GM18502 (cell line): ENCODE measurements around the gene SYNCRIP.
A peak's percentile ranks its signal among the peaks of the same experiment; 100 is the strongest.
"Not testable (repeated sequence)": the region's sequence is repeated elsewhere in the genome, so short reads cannot be mapped to it uniquely, and the experiment has no call there.

Experiments
- ATAC-seq: cut with Tn5 transposase; IDR thresholded peaks from one replicate; pipeline ENCODE4 v1.9.1; 2021; ENCODE audit warnings: mild to moderate bottlenecking; ENCODE audit not compliant: unreplicated experiment, poor library complexity

Gene SYNCRIP

DNA sequence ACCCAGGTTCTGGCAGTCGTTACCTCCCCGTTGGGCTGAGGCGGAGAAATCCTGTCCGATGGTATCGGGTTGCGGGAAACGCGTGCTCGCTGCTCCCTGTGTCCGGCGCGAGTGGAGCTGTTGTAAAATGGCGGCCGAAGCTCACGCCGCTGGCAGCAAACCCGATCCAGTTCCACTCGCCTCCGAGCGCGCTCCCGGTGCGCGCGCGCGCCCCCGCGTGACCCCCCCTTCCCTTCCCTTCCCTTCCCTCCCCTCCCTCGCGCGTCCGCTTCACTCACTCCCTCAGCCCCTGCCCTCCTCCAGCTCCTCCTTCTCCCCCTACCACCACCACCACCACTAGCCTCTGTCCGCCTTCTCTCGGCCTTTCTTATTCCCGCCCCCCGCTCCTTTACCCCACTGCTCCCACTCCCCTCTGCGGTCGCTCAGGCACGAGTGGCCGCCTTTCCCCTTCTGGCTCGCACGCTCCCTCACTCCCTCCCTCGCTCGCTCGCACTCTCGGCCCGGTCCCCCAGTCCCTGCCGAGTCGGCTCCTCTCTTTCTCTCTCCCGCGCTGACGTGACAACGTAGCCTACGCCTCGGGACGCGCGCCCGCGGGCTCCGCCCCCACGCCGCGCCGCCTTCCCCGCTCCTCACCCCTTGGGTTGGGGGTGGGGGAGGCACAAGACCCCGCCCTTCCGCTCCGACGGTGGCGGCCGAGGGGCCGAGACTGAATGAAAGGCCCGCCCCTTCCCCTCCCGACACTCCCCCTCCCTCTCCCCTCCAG lies at the start of gene SYNCRIP:
Gene SYNCRIP (minus strand): TSS at position 113 of the 763 bp plus-strand sequence. CDS start 1,447 bp downstream, outside the sequence.
- peak; percentile 74 for ATAC-seq

- ATAC-seq: no peak
These were observed 48.8 kb upstream of the SYNCRIP start for GRCh38 chr6:85691478-85691877.

DNA sequence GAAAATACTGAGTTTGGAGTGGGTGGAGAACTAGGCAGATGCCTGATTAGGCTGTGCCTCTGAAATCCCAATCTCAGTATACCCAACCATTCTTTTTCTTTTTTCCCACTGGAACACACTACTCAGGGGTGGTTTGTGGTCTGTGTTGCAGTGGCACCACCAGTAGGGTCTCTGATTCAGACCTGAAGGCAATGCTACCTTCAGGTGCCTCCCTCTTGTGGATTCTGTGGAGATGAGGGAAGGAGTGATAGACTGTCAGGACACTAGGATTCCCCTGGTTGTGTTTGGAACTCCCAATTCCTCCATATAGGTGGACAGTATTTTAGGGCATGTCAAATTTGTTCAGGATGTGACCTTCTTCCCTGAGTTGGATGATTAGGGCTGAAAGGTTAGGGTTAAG lies 47.4 kb upstream of the SYNCRIP start:
- no peak for ATAC-seq

GRCh38 chr6:85685713-85686112 lies 43.0 kb upstream of the SYNCRIP start:
- ATAC-seq: peak; percentile 92

DNA sequence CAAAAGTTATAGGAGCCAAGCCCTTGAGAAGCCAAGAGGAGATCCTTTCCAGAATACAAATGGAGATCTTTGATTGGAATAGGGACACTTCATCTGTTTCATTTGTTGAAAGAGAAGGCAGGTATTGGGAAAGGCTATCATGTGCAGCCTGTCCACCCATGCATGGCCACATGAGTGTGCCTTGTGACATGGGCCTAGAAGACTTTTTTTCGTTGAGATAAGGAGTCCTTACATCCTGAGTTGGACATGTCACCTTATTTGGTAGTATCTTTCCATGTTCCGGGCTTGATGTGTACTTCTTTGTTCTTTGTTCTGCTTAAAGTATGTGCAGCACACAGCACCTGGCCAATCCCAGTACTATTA lies 42.1 kb upstream of the SYNCRIP start:
- no peak for ATAC-seq

DNA sequence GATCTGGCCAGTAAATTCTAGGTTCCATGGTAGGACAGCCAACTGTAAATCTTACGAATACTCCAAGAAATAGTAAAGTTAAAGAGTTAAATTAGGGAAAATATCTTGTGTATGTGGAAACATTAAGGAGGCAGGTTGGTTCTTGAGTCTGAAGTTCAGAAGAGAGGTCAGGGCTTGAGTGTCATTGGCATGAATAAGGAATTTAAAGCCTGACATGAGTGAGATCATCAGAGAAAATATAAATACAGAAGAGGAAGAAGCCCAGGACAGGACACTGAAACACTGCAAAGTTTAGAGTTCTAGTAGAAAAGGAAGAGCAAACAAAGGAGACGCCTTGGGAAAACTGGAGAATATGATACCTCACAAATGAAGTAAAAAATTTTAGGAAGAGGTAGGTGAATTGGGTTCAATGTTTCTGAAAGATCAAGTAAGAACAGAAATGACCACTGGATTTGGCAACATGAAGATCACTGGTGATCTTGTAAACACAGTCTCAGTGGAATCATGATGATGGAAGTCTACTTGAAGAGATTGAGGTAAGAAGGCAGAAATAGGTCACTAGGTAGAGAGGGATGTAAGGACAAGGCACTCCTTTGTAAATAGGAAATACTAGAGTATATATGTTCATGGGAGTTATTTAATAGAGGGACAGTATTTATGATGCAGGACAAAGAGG lies 41.6 kb upstream of the SYNCRIP start:
- ATAC-seq: no peak

GRCh38 chr6:85681899-85682298 lies 39.2 kb upstream of the SYNCRIP start:
- not testable (repeated sequence) for ATAC-seq

DNA sequence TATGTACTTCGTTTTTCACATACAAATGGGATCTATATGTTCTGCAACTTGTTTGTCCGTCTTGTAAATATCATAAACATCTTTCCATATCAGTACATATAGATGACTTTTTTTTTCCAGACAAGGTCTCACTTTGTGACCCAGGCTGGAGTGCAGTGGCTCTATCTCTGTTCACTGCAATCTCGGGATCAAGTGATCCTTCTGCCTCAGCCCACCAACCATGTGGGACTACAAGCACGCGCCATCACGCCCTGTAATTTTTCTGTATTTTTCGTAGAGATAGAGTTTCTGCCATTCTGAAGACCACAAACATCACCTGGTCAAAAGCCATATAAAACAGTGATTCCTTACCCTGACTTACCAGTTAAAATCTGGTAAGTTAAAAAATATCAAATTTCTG lies 37.7 kb upstream of the SYNCRIP start:
- no peak for ATAC-seq

- ATAC-seq: peak; percentile 0
These were observed 36.9 kb upstream of the SYNCRIP start for GRCh38 chr6:85679445-85680123.

DNA sequence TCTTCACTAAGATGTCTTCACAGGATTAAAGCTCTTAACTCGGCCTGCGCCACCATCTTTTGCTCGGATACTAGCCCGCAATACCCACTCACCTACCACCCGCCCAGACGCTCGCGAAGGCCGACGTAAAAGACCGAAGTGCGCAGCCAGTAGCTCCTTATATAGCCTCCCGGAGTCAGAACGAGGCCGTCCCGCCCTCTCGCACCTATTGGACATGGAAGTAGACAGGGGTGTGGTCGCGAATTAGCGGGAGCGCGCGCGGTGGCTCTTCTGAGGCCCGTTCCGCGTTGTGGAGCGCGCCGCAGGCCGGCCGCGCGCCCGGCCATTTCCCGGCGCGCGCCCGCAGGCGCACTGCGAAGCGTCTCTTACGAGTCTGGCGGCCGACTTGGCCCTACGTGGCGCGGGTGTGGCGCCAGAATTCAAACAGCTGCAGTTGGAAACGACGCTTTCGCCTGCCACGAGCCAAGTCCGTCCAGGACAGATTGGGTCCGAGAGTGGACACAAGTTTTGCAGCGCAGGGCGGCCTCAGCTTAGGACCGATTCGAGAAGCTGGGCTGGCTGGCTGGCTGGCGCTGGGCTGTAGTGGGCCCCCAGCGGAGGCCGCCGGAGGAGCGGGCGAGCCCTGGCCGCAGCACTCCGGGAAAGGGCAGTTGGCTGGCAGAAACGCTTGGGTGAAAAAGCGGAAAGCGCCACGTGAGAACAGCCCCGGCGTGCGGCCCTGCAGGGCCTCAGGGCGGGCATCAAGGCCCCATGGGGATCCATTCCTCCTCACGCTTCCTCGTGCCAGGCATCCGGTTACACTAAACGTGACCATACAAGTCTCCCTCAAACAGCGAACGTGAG lies 36.1 kb upstream of the SYNCRIP start:
- peak; percentile 78 for ATAC-seq

DNA sequence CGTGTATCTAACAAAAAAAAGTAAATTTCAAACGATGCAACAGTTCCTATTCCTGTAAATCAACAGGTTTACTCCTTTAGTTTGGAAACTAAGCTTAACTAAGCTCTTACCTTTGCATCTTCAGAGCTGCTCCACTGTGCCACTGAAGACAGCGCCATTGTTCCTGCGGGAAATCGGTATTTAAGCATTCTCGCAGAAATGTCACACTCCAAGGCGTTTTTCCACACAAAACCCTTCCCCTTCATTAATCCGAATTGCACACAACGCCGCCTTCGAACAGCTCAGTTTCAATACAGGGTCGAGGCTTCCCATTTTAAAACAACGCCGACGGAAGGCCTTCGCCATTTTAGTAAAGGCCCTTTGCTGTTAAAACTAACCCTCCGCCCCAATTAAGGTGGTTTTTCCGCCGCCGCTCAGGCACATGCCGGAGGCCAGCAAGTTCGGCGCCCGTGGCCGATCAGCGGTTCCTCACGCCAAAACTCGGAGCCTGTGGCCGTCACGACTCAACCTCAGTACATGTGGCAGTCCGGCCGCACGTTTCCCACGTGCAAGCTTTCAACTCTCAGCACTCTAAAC lies 35.4 kb upstream of the SYNCRIP start:
- no peak for ATAC-seq

DNA sequence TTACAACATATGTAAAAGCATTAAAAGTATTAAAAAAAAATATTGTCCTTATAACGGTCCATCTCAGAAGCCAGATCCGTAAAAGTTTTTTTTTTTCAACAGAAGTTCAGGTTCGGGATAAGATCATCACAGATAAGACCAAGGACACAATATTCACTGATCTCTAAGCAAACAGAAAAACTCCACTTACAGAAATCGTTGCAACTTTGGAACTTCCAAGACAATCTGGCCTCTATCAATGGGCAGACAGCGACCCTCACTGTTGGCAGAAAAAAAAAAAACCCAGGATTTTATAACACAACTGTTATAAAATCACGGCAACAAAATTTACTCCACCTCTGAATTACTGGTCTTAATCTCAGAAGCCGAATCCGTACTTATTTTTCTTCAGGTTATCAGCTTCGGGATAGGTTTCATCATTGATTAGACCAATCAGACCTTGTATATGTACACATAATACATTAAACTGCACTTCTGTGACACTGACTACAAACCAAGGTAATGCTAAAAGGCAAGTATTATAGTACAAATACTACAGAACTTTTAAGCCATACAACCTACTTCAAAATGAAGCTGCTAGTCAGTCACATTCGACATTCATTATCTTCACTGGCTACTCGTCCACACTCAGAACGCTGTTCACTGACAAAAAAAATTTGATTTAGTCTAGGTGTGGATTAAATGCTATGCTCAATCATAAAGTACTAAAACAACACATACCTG lies 34.7 kb upstream of the SYNCRIP start:
- no peak for ATAC-seq

GRCh38 chr6:85676086-85676729 lies 33.5 kb upstream of the SYNCRIP start:
- ATAC-seq: no peak

DNA sequence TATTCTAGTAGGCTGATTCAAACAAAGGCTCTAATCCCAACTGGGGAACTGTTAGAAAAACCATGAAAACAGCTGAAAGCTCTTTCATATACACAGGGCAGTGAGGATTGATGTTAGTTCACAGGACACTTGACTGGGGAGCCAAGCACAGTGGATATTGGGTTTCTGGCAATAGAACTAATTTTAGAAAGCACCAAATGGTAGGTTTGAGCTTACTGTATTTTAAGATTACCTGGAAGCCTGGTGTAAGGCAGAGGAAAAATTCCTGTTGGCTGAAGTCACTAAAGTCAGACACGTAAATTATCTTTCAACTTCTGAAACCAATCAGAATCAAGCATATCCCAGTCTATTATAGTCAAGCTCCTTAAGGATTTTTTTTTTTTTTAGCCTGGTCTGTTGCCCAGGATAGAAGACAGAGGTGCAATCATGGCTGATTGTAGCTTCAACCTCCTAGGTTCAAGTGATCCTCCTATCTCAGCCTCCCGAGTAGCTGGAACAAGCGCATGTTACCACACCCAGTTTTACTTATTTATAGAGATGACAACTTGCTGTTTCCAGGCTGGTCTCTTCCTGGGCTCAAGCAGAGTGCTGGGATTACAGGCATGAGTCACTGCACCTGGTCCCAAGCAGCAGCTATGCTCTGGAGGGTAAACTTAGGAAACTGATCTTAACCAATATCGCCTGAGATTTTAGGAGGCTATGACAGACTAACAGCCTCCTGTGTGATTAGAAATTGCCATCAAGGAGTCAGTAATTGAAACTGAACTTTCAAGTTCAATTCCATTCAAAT lies 32.5 kb upstream of the SYNCRIP start:
- ATAC-seq: no peak

DNA sequence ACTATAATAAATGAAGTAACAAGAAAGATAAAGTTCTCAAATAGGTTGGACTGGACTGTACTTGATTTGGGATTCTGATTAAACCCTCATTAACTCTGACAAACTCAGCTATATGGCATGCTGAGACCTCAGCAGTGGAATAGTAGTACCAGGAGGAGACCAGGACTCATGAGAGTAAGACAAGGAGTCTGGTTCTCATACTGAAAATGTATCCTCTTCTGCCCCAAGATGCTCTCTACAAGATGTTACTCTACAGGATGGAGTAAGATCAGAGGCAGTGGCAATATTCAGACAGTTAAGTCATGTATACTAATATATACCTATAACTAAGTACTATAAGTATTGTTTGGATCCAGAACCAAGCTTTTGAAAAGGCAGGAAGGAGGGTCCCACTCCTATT lies 31.9 kb upstream of the SYNCRIP start:
- ATAC-seq: no peak

DNA sequence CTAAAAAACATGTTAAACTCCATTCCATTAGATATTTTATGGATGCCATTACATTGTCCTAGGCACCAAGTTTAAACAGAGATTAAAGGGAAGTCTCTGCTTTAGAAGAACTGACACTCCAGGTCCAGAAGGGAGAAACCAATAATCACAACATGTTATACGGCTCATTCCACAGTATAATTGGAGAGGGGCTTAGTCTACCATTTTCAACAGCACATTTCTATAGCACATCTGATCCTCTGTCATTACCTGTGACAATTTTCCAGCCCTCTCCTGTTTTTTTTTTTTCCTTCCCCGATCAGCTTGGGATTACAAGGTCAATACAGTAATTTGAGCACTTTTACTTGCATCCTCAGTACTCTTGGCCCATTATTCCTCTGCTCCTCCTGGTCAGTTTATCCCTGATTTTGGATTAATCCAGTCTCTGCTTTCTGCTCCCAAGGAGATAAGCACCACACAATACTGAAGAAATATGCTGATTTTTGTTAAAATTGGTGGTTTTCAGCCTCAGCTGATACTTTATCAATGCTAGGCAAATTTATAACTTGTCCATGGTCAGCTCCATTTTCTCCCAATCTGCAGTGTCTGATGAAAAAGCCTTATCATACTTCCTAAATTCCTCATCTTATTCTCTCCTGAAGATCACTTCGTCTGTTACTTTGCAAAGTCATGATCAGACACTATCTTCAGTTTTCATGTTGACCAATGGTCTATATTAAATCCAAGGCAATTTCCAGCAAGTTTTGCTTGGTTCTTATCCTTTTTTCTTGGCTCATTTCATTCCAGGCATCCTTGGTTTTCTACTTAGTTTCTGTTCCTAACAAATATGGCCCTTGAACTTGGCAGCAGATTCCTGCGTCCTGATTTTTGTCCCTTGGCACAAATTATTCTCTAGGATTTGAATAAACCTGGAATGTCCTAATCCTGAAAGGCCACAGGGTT lies 30.8 kb upstream of the SYNCRIP start:
- ATAC-seq: no peak

DNA sequence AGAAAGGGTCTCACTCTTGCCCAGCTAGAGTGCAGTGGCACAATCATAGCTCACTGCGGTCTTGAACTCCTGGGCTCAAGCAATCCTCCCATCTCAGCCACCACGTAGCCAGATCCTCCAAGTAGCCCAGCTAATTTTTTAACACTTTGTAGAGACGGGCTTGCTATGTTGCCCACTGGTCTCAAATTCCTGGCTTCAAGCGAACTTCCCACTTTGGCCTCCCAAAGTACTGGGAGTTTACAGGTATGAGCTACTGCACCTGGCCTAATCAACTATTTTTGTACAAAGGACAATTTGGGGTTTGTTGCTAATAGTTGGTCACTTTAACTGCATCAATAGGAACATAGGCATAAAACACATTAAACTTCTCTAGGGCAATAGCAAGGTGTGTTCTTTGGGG lies 29.9 kb upstream of the SYNCRIP start:
- no peak for ATAC-seq
